Uterus (tissue), 4 donors: Measurements from ENCODE around the gene ZNF410. TPM values are rescaled to one million over a fixed set of nuclear protein-coding genes. Genes with fewer than 3 reads are reported as not detected.

Experiments
- DNase-seq, 2 donors: peaks; one replicate each; pipeline ENCODE4 v3.0.0-alpha.2; 2019 to 2020
- H3K27ac ChIP-seq, 2 donors: fragments of 200-600 bp; sonication (generic); 1 replicate in 1 of 2; 2 replicates in 1 of 2; pipeline ENCODE4 v1.5.1; 2016 to 2018
- H3K27me3 ChIP-seq, 2 donors: fragments of 200-600 bp; sonication (generic); one replicate each; pipeline ENCODE4 v1.5.1; 2018 to 2019; ENCODE audit warnings: control low read depth in 1 of 2
- H3K36me3 ChIP-seq, 2 donors: fragments of 200-600 bp; sonication (generic); one replicate each; pipeline ENCODE4 v1.5.1; 2019; ENCODE audit warnings: control low read depth in 1 of 2
- H3K4me1 ChIP-seq, 2 donors: fragments of 200-600 bp; sonication (generic); one replicate each; pipeline ENCODE4 v1.5.1; 2018 to 2019; ENCODE audit warnings: control low read depth in 1 of 2
- H3K4me3 ChIP-seq, 2 donors: fragments of 200-600 bp; sonication (generic); 1 replicate in 1 of 2; 2 replicates in 1 of 2; pipeline ENCODE4 v1.5.1; 2018 to 2019; ENCODE audit warnings: mild to moderate bottlenecking in 1 of 2
- H3K9me3 ChIP-seq, 2 donors: fragments of 200-600 bp; sonication (generic); one replicate each; pipeline ENCODE4 v1.5.1; 2019; ENCODE audit warnings: control low read depth in 1 of 2
- CTCF ChIP-seq, 4 experiments: fragments of 200-600 bp in 2 of 4; fragments of 450-650 bp in 2 of 4; sonication (generic) in 2 of 4; IDR thresholded peaks; one replicate each; pipeline ENCODE4 v1.5.1; 2016 to 2019; ENCODE audit warnings: antibody characterized with exemption in 4 of 4, mild to moderate bottlenecking in 2 of 4, moderate library complexity in 1 of 4
- POLR2A ChIP-seq, 2 donors: fragments of 450-650 bp; IDR thresholded peaks; one replicate each; pipeline ENCODE4 v1.6.1; 2016; ENCODE audit warnings: antibody characterized with exemption in 2 of 2, mild to moderate bottlenecking in 1 of 2, moderate library complexity in 1 of 2
- intact Hi-C: fragments of 100-400 bp; cut with DNase I; formaldehyde crosslinking; loops from one replicate; pipeline ENCODE4 v1.15.1; 2023; ENCODE audit warnings: low total_unique reads
- total RNA-seq, 4 donors: library from RNA; depleted of rRNA in 3 of 4; stranded (reverse); fragments of >200 nt in 3 of 4; gene quantifications; one replicate each; pipeline versions ENCODE4 v1.1.0 to v1.2.4, GENCODE V29; 2014 to 2023
- donor health status: DM: yes; HTN: yes; CAD: no.

The ZNF410 gene
- total RNA-seq, 4 donors from 2014 or later, result 48.8 to 93.7 (median 58.2) TPM

GRCh38 chr14:73873660-73874059 lies 13.0 kb upstream of the ZNF410 start:
- H3K27ac ChIP-seq, result no peak overlapping the region
- TF ChIP-seq POLR2A (IDR thresholded peaks at IDR 0.05) (no peak), CTCF (IDR thresholded peaks at IDR 0.05) (no peak)
- no peaks in the 10 kb centered on the region for H3K9me3 ChIP-seq
- no peak overlapping the region for H3K4me3 ChIP-seq
- H3K27me3 ChIP-seq, result no peaks in the 10 kb centered on the region
- DNase-seq, result no peak
- intact Hi-C loops, result no loop called here
- H3K4me1 ChIP-seq, result no peaks in the 10 kb centered on the region
- H3K36me3 ChIP-seq, result no peaks in the 10 kb centered on the region

GRCh38 chr14:73877790-73878189 lies 8.9 kb upstream of the ZNF410 start:
- TF ChIP-seq CTCF (IDR thresholded peaks at IDR 0.05) (no peak), POLR2A (IDR thresholded peaks at IDR 0.05) (no peak)
- H3K9me3 ChIP-seq, result no peaks in the 10 kb centered on the region
- no peak for DNase-seq
- H3K36me3 ChIP-seq, result no peaks in the 10 kb centered on the region
- no peaks in the 10 kb centered on the region for H3K4me1 ChIP-seq
- no peaks in the 10 kb centered on the region for H3K27me3 ChIP-seq
- no peak overlapping the region for H3K27ac ChIP-seq
- intact Hi-C loops, result no loop called here
- H3K4me3 ChIP-seq, result no peak overlapping the region

- intact Hi-C loops, result no loop called here
- no peaks in the 10 kb centered on the region for H3K27me3 ChIP-seq
- H3K4me3 ChIP-seq, result no peak overlapping the region
- H3K36me3 ChIP-seq, result no peaks in the 10 kb centered on the region
- H3K9me3 ChIP-seq, result no peaks in the 10 kb centered on the region
- H3K4me1 ChIP-seq, result no peaks in the 10 kb centered on the region
- H3K27ac ChIP-seq, result no peak overlapping the region
- no peak for TF ChIP-seq CTCF (IDR thresholded peaks at IDR 0.05)
- TF ChIP-seq POLR2A (IDR thresholded peaks at IDR 0.05), result no peak
- no peak for DNase-seq
Measured at GRCh38 chr14:73878436-73878835, 8.2 kb upstream of the ZNF410 start.

GRCh38 chr14:73879027-73879426 lies 7.6 kb upstream of the ZNF410 start:
- no peaks in the 10 kb centered on the region for H3K9me3 ChIP-seq
- H3K27me3 ChIP-seq, result no peaks in the 10 kb centered on the region
- H3K27ac ChIP-seq, result no peak overlapping the region
- H3K4me1 ChIP-seq, result no peaks in the 10 kb centered on the region
- intact Hi-C loops, result no loop called here
- H3K4me3 ChIP-seq, result no peak overlapping the region
- DNase-seq, result no peak
- TF ChIP-seq POLR2A (IDR thresholded peaks at IDR 0.05) (no peak), CTCF (IDR thresholded peaks at IDR 0.05) (no peak)
- no peaks in the 10 kb centered on the region for H3K36me3 ChIP-seq

GRCh38 chr14:73884438-73885190 lies 2.0 kb upstream of the ZNF410 start:
- Histone ChIP-seq H3K9me3 (no peaks in the 10 kb centered on the region), H3K27ac (no peak overlapping the region), H3K4me1 (peaks cover 0 to 6% of the 10 kb centered on the region in 2 donors), H3K36me3 (no peaks in the 10 kb centered on the region), H3K27me3 (no peaks in the 10 kb centered on the region), H3K4me3 (no peak overlapping the region)
- intact Hi-C loops, result no loop called here
- no peak for DNase-seq
- TF ChIP-seq POLR2A (IDR thresholded peaks at IDR 0.05) (no peak), CTCF (IDR thresholded peaks at IDR 0.05) (no peak)
